Measurements from ENCODE around the gene MYO1D. TPM values are rescaled to one million over a fixed set of nuclear protein-coding genes. Genes with fewer than 3 reads are reported as not detected.
"Not testable (repeated sequence)": the region's sequence is repeated elsewhere in the genome, so short reads cannot be mapped to it uniquely, and the experiment has no call there.

MYO1D gene
- total and polyA plus RNA-seq, 12 donors, result 13.6 to 103 (median 59.8) TPM

GRCh38 chr17:32827227-32827626 lies 49.7 kb downstream of the MYO1D start:
- Histone ChIP-seq H3K4me1 (replicated peaks in 1 of 2) (peaks cover 10 to 34% of the 10 kb centered on the region in 2 donors), H3K27ac (peak overlapping the region in 2 of 5 donors; percentile 65 to 71)

GRCh38 chr17:32826076-32826475 lies 50.8 kb downstream of the MYO1D start:
- Histone ChIP-seq H3K27me3 (no peaks in the 10 kb centered on the region), H3K4me3 (no peak overlapping the region), H3K27ac (no peak overlapping the region), H3K9me3 (replicated peaks in 1 of 3) (no peaks in the 10 kb centered on the region), H3K4me1 (replicated peaks in 1 of 2) (peaks cover 10 to 34% of the 10 kb centered on the region in 2 donors), H3K36me3 (replicated peaks in 1 of 2) (no peaks in the 10 kb centered on the region)
- no peak for TF ChIP-seq CTCF (IDR thresholded peaks at IDR 0.05)
- TF ChIP-seq POLR2A (IDR thresholded peaks at IDR 0.05), result no peak
- intact Hi-C loops (cut with DNase I), result no loop called here
- DNase-seq, result no peak

More at GRCh38 chr17:32827227-32827626, 49.7 kb downstream of the MYO1D start:
- no peaks in the 10 kb centered on the region for H3K9me3 ChIP-seq (replicated peaks in 1 of 3)
- H3K4me3 ChIP-seq, result no peak overlapping the region
- no peak for DNase-seq
- intact Hi-C loops (cut with DNase I), result no loop called here
- no peaks in the 10 kb centered on the region for H3K27me3 ChIP-seq
- no peak for TF ChIP-seq POLR2A (IDR thresholded peaks at IDR 0.05)
- no peak for TF ChIP-seq CTCF (IDR thresholded peaks at IDR 0.05)
- H3K36me3 ChIP-seq (replicated peaks in 1 of 2), result no peaks in the 10 kb centered on the region

- Histone ChIP-seq H3K4me1 (replicated peaks in 1 of 2) (peaks cover 10 to 29% of the 10 kb centered on the region in 2 donors), H3K4me3 (no peak overlapping the region), H3K27me3 (no peaks in the 10 kb centered on the region), H3K9me3 (replicated peaks in 1 of 3) (no peaks in the 10 kb centered on the region), H3K27ac (no peak overlapping the region), H3K36me3 (replicated peaks in 1 of 2) (no peaks in the 10 kb centered on the region)
- TF ChIP-seq POLR2A (IDR thresholded peaks at IDR 0.05) (no peak), CTCF (IDR thresholded peaks at IDR 0.05) (no peak)
- 86 to 98% (median 95%) methylated on average over 3 of the region's 3 CpGs for WGBS, 4 donors
- intact Hi-C loops (cut with DNase I), result no loop called here
- DNase-seq, result no peak
Observed at GRCh38 chr17:32824334-32824733, 52.6 kb downstream of the MYO1D start.

- Histone ChIP-seq H3K27ac (peak overlapping the region in 3 of 5 donors; percentile 58 to 84 (median 66)), H3K9me3 (replicated peaks in 1 of 3) (no peaks in the 10 kb centered on the region), H3K4me1 (replicated peaks in 1 of 2) (peaks cover 10 to 16% of the 10 kb centered on the region in 2 donors), H3K27me3 (no peaks in the 10 kb centered on the region), H3K36me3 (replicated peaks in 1 of 2) (no peaks in the 10 kb centered on the region), H3K4me3 (peak overlapping the region in 2 of 4 donors; percentile 19 to 65)
- 17 to 25% (median 21%) methylated on average over 2 of the region's 2 CpGs for WGBS, 4 donors
- peak; percentile 34 to 71 (median 52) for DNase-seq
- TF ChIP-seq CTCF (IDR thresholded peaks at IDR 0.05) (no peak), POLR2A (IDR thresholded peaks at IDR 0.05) (peak in 1 of 2 donors; percentile 77)
- intact Hi-C loops (cut with DNase I), result no loop called here
Observed at GRCh38 chr17:32822996-32823395, 53.9 kb downstream of the MYO1D start.

- intact Hi-C loops (cut with DNase I); H3K4me1 ChIP-seq (replicated peaks in 1 of 2); H3K36me3 ChIP-seq (replicated peaks in 1 of 2); H3K9me3 ChIP-seq (replicated peaks in 1 of 3); H3K27me3 ChIP-seq: not testable (repeated sequence)
- 3 to 12% (median 8%) methylated on average over 6 to 79 of the region's 82 CpGs for WGBS, 4 donors
- peak in 2 of 7 donors; percentile 32 to 42 for DNase-seq
- Histone ChIP-seq H3K4me3 (peak overlapping the region in 2 of 4 donors; percentile 19 to 65), H3K27ac (peak overlapping the region in 3 of 5 donors; percentile 58 to 84 (median 66))
Observed at GRCh38 chr17:32821987-32822934, 54.7 kb downstream of the MYO1D start.

Data from adrenal gland (tissue), 12 donors.